GM23248 (cell line): ENCODE data around the gene ACADSB.

Source experiments
- EZH2 ChIP-seq: fragments of 200-600 bp; sonication (generic); IDR thresholded peaks from 2 replicates; pipeline ENCODE4 v1.6.1; 2018; ENCODE audit warnings: antibody characterized with exemption, mild to moderate bottlenecking; ENCODE audit not compliant: insufficient read depth, poor library complexity, severe bottlenecking
- EZH2phosphoT487 ChIP-seq: fragments of 200-600 bp; sonication (generic); IDR thresholded peaks from 2 replicates; pipeline ENCODE4 v1.6.1; 2018; ENCODE audit warnings: antibody characterized with exemption, moderate library complexity, mild to moderate bottlenecking, low read depth; ENCODE audit not compliant: insufficient read depth

DNA sequence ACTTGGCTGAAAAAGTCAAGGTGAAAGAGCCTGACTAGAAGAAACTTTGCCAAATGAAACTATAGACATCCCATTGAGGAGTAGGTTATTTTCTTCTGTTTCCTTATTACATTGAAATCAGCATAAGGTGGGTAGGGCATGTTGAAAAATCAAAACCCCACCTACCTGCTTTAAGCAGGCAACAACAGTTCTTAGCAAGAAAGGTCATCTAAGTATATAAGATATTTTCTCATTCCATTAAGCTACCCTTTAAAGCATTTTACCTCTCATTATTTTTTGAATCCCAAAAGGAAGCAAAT is 30.8 kb downstream of the ACADSB start:
- TF ChIP-seq EZH2, result no peak
- no peak for TF ChIP-seq EZH2phosphoT487
